Tibial nerve (tissue), 3 donors: Measurements from ENCODE around the gene LYSMD2.

Experiments
- CTCF ChIP-seq, 5 experiments: fragments of 200-600 bp in 3 of 5; fragments of 450-650 bp in 2 of 5; sonication (generic) in 3 of 5; IDR thresholded peaks; one replicate each; pipeline ENCODE4 v1.5.1; 2016 to 2019; ENCODE audit warnings: antibody characterized with exemption in 5 of 5, mild to moderate bottlenecking in 3 of 5, moderate library complexity in 2 of 5
- POLR2A ChIP-seq, 2 donors: fragments of 450-650 bp; IDR thresholded peaks; one replicate each; pipeline ENCODE4 v1.6.1; 2017; ENCODE audit warnings: antibody characterized with exemption in 2 of 2, mild to moderate bottlenecking in 2 of 2, moderate library complexity in 2 of 2

GRCh38 chr15:51765751-51766150 is 28.3 kb upstream of the LYSMD2 start:
- TF ChIP-seq POLR2A (IDR thresholded peaks at IDR 0.05) (no peak), CTCF (IDR thresholded peaks at IDR 0.05) (no peak)
